Colon (tissue), 2 donors: ENCODE measurements around the gene PRKCA.
"Not testable (repeated sequence)": the region's sequence is repeated elsewhere in the genome, so short reads cannot be mapped to it uniquely, and the experiment has no call there.

Experiments
- FAIRE-seq: peaks from 2 replicates; lab custom pipeline; 2012; peaks lifted over from hg19 to GRCh38; lab: Jason Lieb, UNC
- donor health status: control.
- donor health status: control.

PRKCA gene

DNA sequence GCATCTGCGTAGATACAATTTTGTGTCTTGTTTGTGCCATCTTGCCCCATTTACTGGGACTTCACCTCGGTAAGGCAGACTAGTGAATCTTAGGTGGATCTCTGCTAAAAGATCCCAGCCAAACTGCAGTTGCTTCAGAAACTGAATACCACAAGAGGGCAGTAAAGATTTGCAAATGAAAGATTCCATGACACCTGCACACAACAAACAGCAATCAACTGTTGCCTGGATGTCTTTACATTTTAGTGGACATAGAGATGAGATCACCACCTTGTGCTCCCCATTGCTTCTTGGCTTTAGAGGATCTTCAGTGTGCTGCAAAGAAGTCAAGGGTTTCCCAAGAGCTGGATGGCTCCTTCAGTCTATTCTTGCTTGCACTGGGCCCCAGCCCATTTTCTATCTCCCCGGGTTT, 413.3 kb downstream of the PRKCA start:
- no peak for FAIRE-seq

DNA sequence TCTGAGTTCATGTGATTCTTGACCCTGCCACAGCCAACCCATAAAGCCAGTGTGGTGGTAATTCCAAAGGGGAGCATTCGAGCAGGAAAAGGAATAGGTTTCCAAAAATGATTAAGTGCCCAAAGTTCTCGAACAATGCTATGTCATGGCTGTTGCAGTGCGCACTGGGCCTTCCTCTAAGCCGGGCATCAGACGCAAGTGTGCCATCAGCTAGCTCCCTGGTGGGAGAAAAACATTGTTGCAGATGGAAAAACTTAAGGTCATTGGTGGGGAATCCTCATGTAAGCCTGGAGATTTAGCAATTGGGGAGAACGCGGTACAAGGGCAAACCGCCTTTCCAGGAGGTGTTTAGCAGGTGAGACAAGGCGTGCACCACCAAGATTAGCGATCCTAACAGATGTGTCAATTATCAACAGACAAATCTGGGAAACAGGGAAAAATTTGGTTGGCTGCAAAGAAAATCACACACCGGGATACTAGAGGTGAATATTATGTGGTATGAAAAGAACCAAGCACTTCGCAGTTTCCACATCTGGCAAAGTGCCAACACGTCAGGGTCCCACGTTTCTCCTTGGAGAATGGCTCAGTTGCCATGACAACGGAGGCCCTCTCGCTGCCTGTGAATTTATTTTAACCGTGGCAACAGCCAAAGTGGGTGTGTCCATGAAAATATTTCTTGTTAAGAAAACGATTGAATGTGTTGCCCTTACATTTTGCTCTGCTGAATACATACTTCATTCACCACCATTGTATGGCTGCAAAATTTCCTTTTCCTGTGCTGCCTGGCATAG, 414.0 kb downstream of the PRKCA start:
- no peak for FAIRE-seq

- FAIRE-seq = no peak
Measured at GRCh38 chr17:66717641-66718058, 415.2 kb downstream of the PRKCA start.

DNA sequence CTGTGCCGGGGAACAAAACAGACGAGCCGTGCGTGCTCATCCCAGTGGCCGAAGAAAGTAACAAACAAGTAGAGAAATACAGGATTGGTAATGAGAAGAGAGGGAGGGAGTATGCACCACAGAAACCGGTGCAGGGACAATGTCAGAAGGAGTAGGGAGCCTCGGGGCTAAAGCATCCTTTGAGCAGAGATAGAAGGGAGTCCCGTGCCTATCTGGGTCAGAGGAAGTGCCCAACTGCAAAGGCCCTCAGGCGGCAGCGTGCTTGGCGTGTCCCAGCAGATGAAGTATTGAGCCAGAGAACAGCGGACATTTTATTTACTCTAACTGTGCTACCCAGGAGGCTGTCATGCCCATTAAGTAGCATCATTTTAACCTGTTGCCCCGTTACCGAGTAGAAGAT, 417.6 kb downstream of the PRKCA start:
- FAIRE-seq = no peak

DNA sequence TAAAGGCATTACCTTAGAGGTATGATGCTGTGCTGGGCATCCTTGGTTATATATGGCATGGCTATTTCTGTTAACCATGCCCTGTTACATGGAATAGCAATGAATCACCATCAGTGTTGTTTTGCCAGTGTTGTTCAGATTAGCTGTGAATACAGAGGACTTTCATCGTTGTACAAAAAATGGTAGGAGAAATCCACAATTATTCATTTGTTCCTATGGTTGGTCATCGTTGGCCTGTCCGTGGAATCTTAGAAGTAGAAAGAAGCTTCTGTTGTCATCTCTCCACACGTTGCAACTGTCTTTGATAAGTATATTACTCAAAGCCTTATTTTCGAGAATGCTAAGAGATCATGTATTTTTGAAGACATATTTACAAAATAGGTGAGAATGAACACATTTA, 418.2 kb downstream of the PRKCA start:
- no peak for FAIRE-seq

DNA sequence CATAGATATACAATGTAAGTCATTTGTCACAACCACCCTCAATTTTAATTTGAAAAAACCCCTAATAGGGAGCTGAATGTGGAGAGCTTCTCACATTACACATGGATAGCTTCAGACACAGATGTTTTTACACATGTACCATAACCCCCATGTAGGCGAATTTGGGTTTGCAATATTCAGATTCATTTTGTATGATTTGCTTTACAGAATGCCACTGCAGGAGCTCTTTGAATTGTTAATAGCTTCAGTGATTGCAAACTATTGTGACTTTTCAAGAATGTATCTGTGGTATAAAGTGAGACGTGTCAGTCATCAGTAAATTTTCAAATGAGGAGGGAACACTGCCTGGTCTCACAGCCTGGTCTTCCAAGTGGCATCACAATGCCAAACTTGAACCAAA, 419.9 kb downstream of the PRKCA start:
- FAIRE-seq = no peak

- FAIRE-seq = no peak
Measured at GRCh38 chr17:66724581-66725341, 422.3 kb downstream of the PRKCA start.

- FAIRE-seq = not testable (repeated sequence)
Measured at GRCh38 chr17:66725438-66725837, 423.0 kb downstream of the PRKCA start.

DNA sequence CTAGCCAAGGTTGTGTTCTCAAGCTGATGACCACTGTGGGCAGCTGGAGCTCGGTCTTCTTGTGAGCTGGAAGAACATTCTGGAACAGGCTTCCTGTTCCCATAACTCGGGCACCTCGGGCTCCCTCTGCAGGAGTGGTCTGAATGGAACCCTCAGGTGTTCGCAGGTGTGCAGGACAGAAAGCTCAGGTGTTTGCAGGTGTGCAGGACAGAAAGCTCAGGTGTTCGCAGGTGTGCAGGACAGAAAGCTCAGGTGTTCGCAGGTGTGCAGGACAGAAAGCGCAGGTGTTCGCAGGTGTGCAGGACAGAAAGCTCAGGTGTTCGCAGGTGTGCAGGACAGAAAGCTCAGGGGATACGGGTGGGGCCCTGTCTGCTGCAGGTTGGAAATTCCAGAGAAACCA, 423.5 kb downstream of the PRKCA start:
- no peak for FAIRE-seq

GRCh38 chr17:66726371-66726770, 424.0 kb downstream of the PRKCA start:
- no peak for FAIRE-seq

- FAIRE-seq = no peak
Measured at GRCh38 chr17:66726846-66727245, 424.4 kb downstream of the PRKCA start.

DNA sequence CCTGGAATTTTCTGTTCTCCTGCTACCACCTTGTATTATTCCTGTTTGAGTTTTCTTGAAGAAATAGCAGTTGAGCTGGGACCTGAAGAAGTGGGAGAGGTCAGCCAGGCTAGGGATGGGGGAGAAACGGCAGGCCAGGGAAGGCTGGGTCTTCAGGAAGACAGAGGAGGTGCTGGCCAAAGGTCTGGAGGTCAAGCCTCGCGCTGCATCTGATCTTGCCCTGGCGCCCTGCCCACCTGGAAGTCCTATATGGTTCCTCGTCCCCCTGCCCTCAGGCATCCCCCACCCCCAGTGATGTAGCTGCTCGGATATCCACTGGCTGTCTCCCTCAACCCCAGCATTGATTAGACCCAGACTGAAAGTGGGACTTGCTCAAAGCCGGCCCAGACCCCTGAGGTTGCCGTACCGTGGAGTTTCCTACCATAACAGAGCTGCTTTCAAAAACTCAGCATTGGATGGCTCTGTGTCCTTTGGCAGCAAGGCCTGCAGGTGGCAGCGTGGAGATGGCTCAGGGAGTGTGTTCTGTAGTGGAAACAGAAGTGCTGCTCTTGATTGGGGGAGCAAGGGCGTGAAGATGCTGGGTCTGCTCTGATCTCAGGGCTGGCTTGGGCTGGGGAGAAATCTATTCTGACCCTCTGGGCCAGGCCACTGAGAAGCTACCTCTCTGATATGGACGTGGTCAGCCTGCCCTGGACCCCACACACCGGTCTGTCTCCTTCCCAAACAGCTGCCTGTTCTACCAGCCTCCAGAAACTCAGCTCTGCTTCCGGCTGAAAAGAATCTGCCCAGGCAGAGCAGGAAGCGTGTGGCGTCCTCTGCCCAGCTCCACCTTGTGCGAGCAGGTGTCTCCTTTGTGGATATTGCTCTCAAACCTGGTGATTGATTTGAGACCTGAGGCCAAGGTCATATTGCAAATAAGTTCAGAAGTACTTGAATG, 425.5 kb downstream of the PRKCA start:
- no peak for FAIRE-seq

GRCh38 chr17:66730461-66730923, 428.1 kb downstream of the PRKCA start:
- FAIRE-seq = no peak

DNA sequence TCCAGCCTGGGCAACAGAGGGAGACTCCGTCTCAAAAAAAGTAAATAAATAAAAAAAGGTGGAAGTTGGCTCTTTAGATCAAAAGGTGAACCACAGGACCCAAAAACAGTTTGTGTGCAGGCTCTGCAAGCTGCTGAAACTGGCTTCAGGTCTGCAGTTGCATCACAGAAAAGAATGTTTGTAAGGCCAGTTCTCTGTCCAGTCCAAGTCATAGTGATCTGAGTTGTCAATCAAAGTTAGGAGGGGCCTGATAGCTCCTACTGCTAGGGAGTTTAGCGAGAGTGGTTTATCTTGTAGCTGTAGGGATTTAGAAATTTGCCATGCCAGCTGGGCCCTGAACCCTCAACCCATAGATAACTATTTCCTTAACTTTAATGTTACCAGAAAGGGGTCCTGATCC, 431.3 kb downstream of the PRKCA start:
- no peak for FAIRE-seq

GRCh38 chr17:66734186-66734943, 432.0 kb downstream of the PRKCA start:
- no peak for FAIRE-seq

- FAIRE-seq = no peak
Measured at GRCh38 chr17:66737524-66737923, 435.1 kb downstream of the PRKCA start.

- no peak for FAIRE-seq
Measured at GRCh38 chr17:66738301-66738700, 435.9 kb downstream of the PRKCA start.

DNA sequence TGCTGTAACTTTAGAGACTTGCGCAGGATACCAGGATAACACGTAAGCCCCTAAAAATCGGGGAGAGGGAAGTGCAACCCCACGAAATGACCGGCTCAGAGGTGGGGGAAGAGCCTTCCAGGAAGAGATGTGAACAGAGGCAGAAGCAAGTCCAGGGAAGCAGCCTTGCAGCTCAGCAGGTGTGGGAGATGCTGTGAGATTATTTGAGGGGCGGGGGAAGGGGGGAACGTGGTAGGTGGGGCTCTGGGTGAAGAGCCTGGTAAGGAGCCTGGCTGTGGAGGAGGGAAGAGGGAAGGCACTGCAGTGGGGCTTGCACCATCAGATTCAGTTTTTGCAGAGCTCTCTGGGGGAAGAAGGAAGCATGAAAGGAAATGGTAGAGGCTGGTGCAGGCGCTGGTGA, 437.1 kb downstream of the PRKCA start:
- FAIRE-seq = no peak

GRCh38 chr17:66740226-66740625, 437.8 kb downstream of the PRKCA start:
- no peak for FAIRE-seq

- FAIRE-seq = no peak
Measured at GRCh38 chr17:66743511-66743910, 441.1 kb downstream of the PRKCA start.

GRCh38 chr17:66746736-66747135, 444.3 kb downstream of the PRKCA start:
- no peak for FAIRE-seq
